Adrenal gland (tissue), 12 donors: ENCODE data around the gene TCN2. TPM values are rescaled to one million over a fixed set of nuclear protein-coding genes. Genes with fewer than 3 reads are reported as not detected.

Experiments
- DNase-seq, 7 donors: peaks; one replicate each; pipeline ENCODE4 v3.0.0-alpha.2; 2019 to 2020
- H3K27ac ChIP-seq, 5 donors: fragments of 200-600 bp; sonication (generic) in 4 of 5; 1 replicate in 3 of 5; 2 replicates in 2 of 5; pipeline versions ENCODE4 v1.5.1 to v1.8.0; 2016 to 2020; ENCODE audit warnings: mild to moderate bottlenecking in 1 of 5
- H3K27me3 ChIP-seq: fragments of 200-600 bp; 2 replicates; pipeline ENCODE4 v1.8.0; 2021
- H3K36me3 ChIP-seq, 2 donors: fragments of 200-600 bp; replicated peaks in 1 of 2; 1 replicate in 1 of 2; 2 replicates in 1 of 2; pipeline versions ENCODE4 v1.5.1 to v1.8.0; 2018 to 2022
- H3K4me1 ChIP-seq, 2 donors: fragments of 200-600 bp; replicated peaks in 1 of 2; 1 replicate in 1 of 2; 2 replicates in 1 of 2; pipeline versions ENCODE4 v1.5.1 to v1.8.0; 2018 to 2021
- H3K4me3 ChIP-seq, 4 donors: fragments of 200-600 bp; sonication (generic) in 3 of 4; one replicate each; pipeline ENCODE4 v1.5.1; 2016 to 2018
- H3K9me3 ChIP-seq, 3 donors: fragments of 200-600 bp; sonication (generic) in 1 of 3; replicated peaks in 1 of 3; 1 replicate in 2 of 3; 2 replicates in 1 of 3; pipeline versions ENCODE4 v1.5.1 to v1.8.0; 2016 to 2021
- CTCF ChIP-seq, 6 experiments: fragments of 450-650 bp in 4 of 6; fragments of 200-600 bp in 2 of 6; sonication (generic) in 1 of 6; IDR thresholded peaks; 1 replicate in 5 of 6; 2 replicates in 1 of 6; pipeline versions ENCODE4 v1.5.1 to v1.8.0; 2016 to 2021; ENCODE audit warnings: antibody characterized with exemption in 6 of 6, mild to moderate bottlenecking in 2 of 6, moderate library complexity in 1 of 6
- POLR2A ChIP-seq, 2 donors: fragments of 450-650 bp; IDR thresholded peaks; one replicate each; pipeline ENCODE4 v1.6.1; 2017; ENCODE audit warnings: antibody characterized with exemption in 2 of 2, mild to moderate bottlenecking in 2 of 2, moderate library complexity in 1 of 2
- WGBS, 4 donors: extraction: QIAGEN DNeasy Blood & Tissue Kit in 2 of 4; methylation state at CpG; one replicate each; pipeline versions ENCODE4 v1.1.5 to v1.1.7; 2013 to 2017; 5-methylcytosine and 5-hydroxymethylcytosine counted together
- intact Hi-C, 2 donors: fragments of 100-400 bp; cut with DNase I; formaldehyde crosslinking; loops; one replicate each; pipeline versions ENCODE4 v1.14.1 to v1.15.0; 2022 to 2023
- polyA plus RNA-seq, 3 donors: library from polyadenylated mRNA; stranded (reverse); fragments of 200-250 nt in 2 of 3; fragments of 350-450 nt in 1 of 3; fragmentation: Illumina TruSeq in 1 of 3; extraction: RNeasy Lipid Tissue Mini Kit (QIAGEN cat#74804) in 1 of 3; gene quantifications; one replicate each; pipeline ENCODE4 v1.2.3, GENCODE V29; 2013 to 2014
- total RNA-seq, 9 donors: library from RNA; depleted of rRNA in 4 of 9; stranded (reverse); fragments of >200 nt in 4 of 9; fragments of 120-200 nt in 1 of 9; fragmentation: NEBNext Ultra II Directional in 1 of 9; extraction: Animal tissue kit (Norgen Biotek cat#: 25700) in 1 of 9; gene quantifications; one replicate each; pipeline versions ENCODE4 v1.1.0 to v1.2.4, GENCODE V29; 2013 to 2023
- donor health status: healthy with polysubstance abuse.
- donor health status: Bipolar disorder and iron deficiency.
- donor health status: DM: yes; HTN: yes; CAD: no.
- donor health status: DM: no; HTN: no; CAD: no.
- donor health status: DM: no; HTN: no; CAD: no.
- donor health status: DM: yes; HTN: yes; CAD: no.

TCN2 gene
- total and polyA plus RNA-seq, 12 donors: 12.8 to 108 (median 49.9) TPM

GRCh38 chr22:30607939-30608338 lies 965 bp downstream of the TCN2 start:
- no peak for DNase-seq
- no peaks in the 10 kb centered on the region for H3K9me3 ChIP-seq
- H3K27ac ChIP-seq: peak overlapping the region in 3 of 5 donors; percentile 74 to 86 (median 83)
- peak overlapping the region in 2 of 4 donors; percentile 42 to 68 for H3K4me3 ChIP-seq
- peaks cover 0 to 7% of the 10 kb centered on the region in 2 donors for H3K36me3 ChIP-seq
- WGBS, 4 donors: 79 to 87% (median 83%) methylated on average over 7 of the region's 7 CpGs
- TF ChIP-seq CTCF (IDR thresholded peaks at IDR 0.05) (no peak), POLR2A (IDR thresholded peaks at IDR 0.05) (no peak)
- intact Hi-C loops: no loop called here
- peaks cover 34 to 40% of the 10 kb centered on the region in 2 donors for H3K4me1 ChIP-seq
- H3K27me3 ChIP-seq: no peaks in the 10 kb centered on the region

- TF ChIP-seq POLR2A (IDR thresholded peaks at IDR 0.05): peak in 1 of 2 donors; percentile 58
- TF ChIP-seq CTCF (IDR thresholded peaks at IDR 0.05): no peak
- Histone ChIP-seq H3K9me3 (no peaks in the 10 kb centered on the region), H3K36me3 (peaks cover 0 to 18% of the 10 kb centered on the region in 2 donors), H3K4me3 (no peak overlapping the region), H3K4me1 (peaks cover 34 to 40% of the 10 kb centered on the region in 2 donors), H3K27ac (peak overlapping the region; percentile 50 to 86 (median 82)), H3K27me3 (no peaks in the 10 kb centered on the region)
- intact Hi-C loops: no loop called here
- peak; percentile 62 to 84 (median 79) for DNase-seq
- WGBS, 4 donors: 46 to 53% (median 50%) methylated on average over 16 to 17 of the region's 17 CpGs
Measured at GRCh38 chr22:30609260-30610185, 2.5 kb downstream of the TCN2 start.

- intact Hi-C loops: no loop called here
- Histone ChIP-seq H3K4me3 (no peak overlapping the region), H3K4me1 (peaks cover 34 to 40% of the 10 kb centered on the region in 2 donors), H3K27me3 (no peaks in the 10 kb centered on the region), H3K36me3 (peaks cover 0 to 26% of the 10 kb centered on the region in 2 donors), H3K27ac (peak overlapping the region in 3 of 5 donors; percentile 82 to 86 (median 83)), H3K9me3 (no peaks in the 10 kb centered on the region)
- TF ChIP-seq POLR2A (IDR thresholded peaks at IDR 0.05) (no peak), CTCF (IDR thresholded peaks at IDR 0.05) (no peak)
- WGBS, 4 donors: 67 to 73% (median 70%) methylated on average over 7 of the region's 7 CpGs
- DNase-seq: peak in 6 of 7 donors; percentile 19 to 68 (median 54)
Measured at GRCh38 chr22:30610299-30610698, 3.3 kb downstream of the TCN2 start.

GRCh38 chr22:30611197-30611596 lies 4.2 kb downstream of the TCN2 start:
- TF ChIP-seq CTCF (IDR thresholded peaks at IDR 0.05) (no peak), POLR2A (IDR thresholded peaks at IDR 0.05) (no peak)
- DNase-seq: no peak
- Histone ChIP-seq H3K9me3 (no peaks in the 10 kb centered on the region), H3K4me3 (no peak overlapping the region), H3K27me3 (no peaks in the 10 kb centered on the region), H3K36me3 (peaks cover 0 to 28% of the 10 kb centered on the region in 2 donors), H3K27ac (no peak overlapping the region), H3K4me1 (peaks cover 30 to 32% of the 10 kb centered on the region in 2 donors)
- WGBS, 4 donors: 94 to 97% (median 95%) methylated on average over 3 of the region's 3 CpGs
- intact Hi-C loops: no loop called here
